IMR-90 (cell line): ENCODE data around the gene ABO. TPM values are rescaled to one million over a fixed set of nuclear protein-coding genes. Genes with fewer than 3 reads are reported as not detected.

Experiments
- ATAC-seq: fragments of 200-7000 bp; cut with Tn5 transposase; 2 replicates; pipeline ENCODE4 v1.9.1; 2020; ENCODE audit warnings: low read depth, mild to moderate bottlenecking, moderate library complexity
- BruUV-seq: library from RNA; stranded (reverse); fragments of 400-500 nt; replicated peaks from 2 replicates; lab custom pipeline; 2021; lab: Mats Ljungman, UMichigan
- CTCF ChIA-PET: fragments of 300-600 bp; formaldehyde crosslinking; extraction: SDS; loops from one replicate; lab custom pipeline; 2021; ENCODE audit warnings: antibody characterized with exemption; lab: Yijun Ruan, JAX
- POLR2A ChIA-PET: fragments of 300-600 bp; sonication (Branson Sonifier 250); formaldehyde crosslinking; loops from one replicate; lab custom pipeline; 2022; ENCODE audit warnings: antibody characterized with exemption; ENCODE audit not compliant: unreplicated experiment; lab: Charles Lee
- DNase-seq: peaks from one replicate; pipeline ENCODE4 v3.0.0; 2013
- H2AFZ ChIP-seq: replicated peaks from 2 replicates; pipeline ENCODE3; 2013; ENCODE audit warnings: low read length, mild to moderate bottlenecking; ENCODE audit not compliant: poor library complexity
- H2AK5ac ChIP-seq: 2 replicates; pipeline ENCODE4 v1.6.1; 2013; ENCODE audit warnings: low read depth, low read length, inconsistent platforms
- H2AK9ac ChIP-seq: replicated peaks from 2 replicates; pipeline ENCODE3; 2013; ENCODE audit warnings: mild to moderate bottlenecking, low read depth, low read length, moderate library complexity; ENCODE audit not compliant: poor library complexity
- H2BK120ac ChIP-seq: 2 replicates; pipeline ENCODE4 v1.6.1; 2013; ENCODE audit warnings: low read depth, low read length, inconsistent platforms
- H2BK15ac ChIP-seq: 3 replicates; pipeline ENCODE4 v1.6.1; 2013; ENCODE audit warnings: low read depth, low read length, inconsistent platforms
- H2BK20ac ChIP-seq: 2 replicates; pipeline ENCODE4 v1.6.1; 2013; ENCODE audit warnings: low read depth, mild to moderate bottlenecking, inconsistent platforms, low read length, moderate library complexity
- H2BK5ac ChIP-seq: 2 replicates; pipeline ENCODE4 v1.6.1; 2013; ENCODE audit warnings: mild to moderate bottlenecking, low read depth, low read length, inconsistent platforms; ENCODE audit not compliant: poor library complexity, severe bottlenecking
- H3K14ac ChIP-seq: replicated peaks from 2 replicates; pipeline ENCODE4 v1.6.1; 2013; ENCODE audit warnings: low read depth, low read length, inconsistent platforms
- H3K18ac ChIP-seq: 2 replicates; pipeline ENCODE4 v1.6.1; 2013; ENCODE audit warnings: low read depth, low read length, control low read depth
- H3K23ac ChIP-seq: 2 replicates; pipeline ENCODE4 v1.6.1; 2013; ENCODE audit warnings: low read depth, low read length, inconsistent platforms
- H3K27ac ChIP-seq: 2 replicates; pipeline ENCODE4 v1.5.1; 2013; ENCODE audit warnings: mild to moderate bottlenecking, control low read depth, low read length; ENCODE audit not compliant: insufficient read depth
- H3K27me3 ChIP-seq: 2 replicates; pipeline ENCODE4 v1.6.1; 2013; ENCODE audit warnings: low read length; ENCODE audit not compliant: control insufficient read depth, insufficient read depth
- H3K36me3 ChIP-seq: 2 replicates; pipeline ENCODE4 v1.6.1; 2013; ENCODE audit warnings: low read length, mixed read lengths; ENCODE audit not compliant: control insufficient read depth, insufficient read depth
- H3K4ac ChIP-seq: 2 replicates; pipeline ENCODE4 v1.6.1; 2013; ENCODE audit warnings: low read depth, low read length, inconsistent platforms
- H3K4me1 ChIP-seq: 2 replicates; pipeline ENCODE4 v1.6.1; 2013; ENCODE audit warnings: low read length, mixed read lengths; ENCODE audit not compliant: control insufficient read depth, insufficient read depth
- H3K4me2 ChIP-seq: 2 replicates; pipeline ENCODE4 v1.6.1; 2013; ENCODE audit warnings: low read depth, mild to moderate bottlenecking, control low read depth, low read length, moderate library complexity
- H3K4me3 ChIP-seq: 2 replicates; pipeline ENCODE4 v1.5.1; 2013; ENCODE audit warnings: low read depth, mild to moderate bottlenecking, control low read depth, low read length, moderate library complexity; ENCODE audit not compliant: insufficient read depth
- H3K56ac ChIP-seq: 2 replicates; pipeline ENCODE4 v1.6.1; 2013; ENCODE audit warnings: low read length, inconsistent platforms; ENCODE audit not compliant: insufficient read depth; ENCODE audit errors: extremely low read depth
- H3K79me1 ChIP-seq, 2 experiments: 2 replicates each; pipeline ENCODE4 v1.6.1; 2013; ENCODE audit warnings: low read length in 2 of 2, inconsistent platforms in 1 of 2, low read depth in 1 of 2
- H3K9ac ChIP-seq: 2 replicates; pipeline ENCODE4 v1.6.1; 2013; ENCODE audit warnings: low read depth, low read length, control low read depth
- H3K9me1 ChIP-seq: 2 replicates; pipeline ENCODE4 v1.6.1; 2013; ENCODE audit warnings: low read length, inconsistent platforms; ENCODE audit not compliant: insufficient read depth
- H3K9me3 ChIP-seq: 2 replicates; pipeline ENCODE4 v1.6.1; 2013; ENCODE audit warnings: low read length; ENCODE audit not compliant: control insufficient read depth, insufficient read depth
- H4K20me1 ChIP-seq: 2 replicates; pipeline ENCODE4 v1.6.1; 2013; ENCODE audit warnings: low read length, inconsistent platforms; ENCODE audit not compliant: insufficient read depth
- H4K5ac ChIP-seq: 2 replicates; pipeline ENCODE4 v1.6.1; 2013; ENCODE audit warnings: mild to moderate bottlenecking, low read depth, low read length, control low read depth
- H4K8ac ChIP-seq, 2 experiments: 2 replicates each; pipeline ENCODE4 v1.6.1; 2013; ENCODE audit warnings: low read depth in 2 of 2, low read length in 2 of 2, control low read depth in 1 of 2, inconsistent platforms in 1 of 2
- H4K91ac ChIP-seq: 2 replicates; pipeline ENCODE4 v1.6.1; 2013; ENCODE audit warnings: low read depth, low read length, inconsistent platforms; ENCODE audit not compliant: insufficient read depth
- MAFK ChIP-seq: IDR thresholded peaks from 2 replicates; pipeline ENCODE4 v1.6.1; 2012; ENCODE audit warnings: low read depth, low read length, improper control_type of control experiment
- MXI1 ChIP-seq: IDR thresholded peaks from 2 replicates; pipeline ENCODE4 v1.6.1; 2012; ENCODE audit warnings: low read depth, mild to moderate bottlenecking, low read length, moderate library complexity, borderline replicate concordance
- RAD21 ChIP-seq: IDR thresholded peaks from 2 replicates; pipeline ENCODE4 v1.6.1; 2012; ENCODE audit warnings: low read length, improper control_type of control experiment
- USF2 ChIP-seq: fragments of 150-350 bp; IDR thresholded peaks from 2 replicates; pipeline ENCODE4 v1.6.1; 2017; ENCODE audit warnings: mild to moderate bottlenecking, antibody characterized with exemption, low read length, low read depth
- WGBS, 2 experiments: methylation state at CpG; one replicate each; pipeline versions ENCODE4 v1.1.5 to v1.1.7; 2013; ENCODE audit warnings: missing lambda C conversion rate in 2 of 2; ENCODE audit not compliant: insufficient read length in 1 of 2; ENCODE audit errors: extremely low coverage in 2 of 2; 5-methylcytosine and 5-hydroxymethylcytosine counted together
- dilution Hi-C: fragments of 300-500 bp; cut with HindIII; formaldehyde crosslinking; loops from one replicate; pipeline ENCODE4 v1.14.3; 2018; ENCODE audit warnings: low sequenced_read_pairs; ENCODE audit not compliant: unreplicated experiment
- in situ Hi-C: fragments of 300-500 bp; cut with MboI; formaldehyde crosslinking; loops from 3 replicates; pipeline ENCODE4 v1.14.3; 2019; ENCODE audit warnings: low sequenced_read_pairs, inconsistent platforms, mixed read lengths
- intact Hi-C: fragments of 100-400 bp; cut with micrococcal nuclease; formaldehyde crosslinking; loops from 2 replicates; pipeline ENCODE4 v1.10.0; 2022
- polyA plus RNA-seq, 3 experiments: library from polyadenylated mRNA; depleted of rRNA; stranded (reverse); fragments of >200 nt; gene quantifications; 2 replicates each; pipeline ENCODE4 v1.2.3, GENCODE V29; 2012; ENCODE audit warnings: low replicate concordance in 1 of 3
- total RNA-seq: library from RNA; depleted of rRNA; stranded (reverse); fragments of >200 nt; gene quantifications from 2 replicates; pipeline ENCODE4 v1.2.3, GENCODE V29; 2012

ABO gene
- total and polyA plus RNA-seq, 2 of the 4 experiments (the other 2 are of a cell fraction), result not detected

- TF ChIP-seq RAD21 (no peak), MXI1 (no peak), MAFK (no peak)
Measured at GRCh38 chr9:133275105-133276000, at the start of gene ABO (continued).

GRCh38 chr9:133323991-133324703 lies 49.1 kb upstream of the ABO start:
- Histone ChIP-seq H2AK5ac (no peak overlapping the region), H3K27ac (no peak overlapping the region), H3K27me3 (peaks cover 17% of the 10 kb centered on the region), H4K5ac (no peak overlapping the region), H3K9me3 (no peaks in the 10 kb centered on the region), H3K9ac (no peak overlapping the region), H3K23ac (no peak overlapping the region), H3K9me1 (no peaks in the 10 kb centered on the region), H3K4me3 (no peak overlapping the region), H2BK20ac (no peak overlapping the region), H2AFZ (no peak overlapping the region), H3K14ac (no peak overlapping the region), H3K79me1 (no peaks in the 10 kb centered on the region), H3K56ac (no peak overlapping the region), H4K20me1 (no peaks in the 10 kb centered on the region), H2BK15ac (no peak overlapping the region), H3K18ac (no peak overlapping the region), H2AK9ac (no peak overlapping the region), H3K4me1 (no peaks in the 10 kb centered on the region), H2BK5ac (no peak overlapping the region), H3K36me3 (no peaks in the 10 kb centered on the region), H3K4ac (no peak overlapping the region), H4K8ac (no peak overlapping the region), H3K4me2 (no peak overlapping the region), H2BK120ac (no peak overlapping the region), H4K91ac (no peak overlapping the region)
- dilution Hi-C loops, result no loop called here
- TF ChIP-seq USF2, result no peak
- intact Hi-C loops, result no loop called here
- POLR2A ChIA-PET, result no interaction called here
- BruUV-seq, result no TSS peak
- no peak for DNase-seq
- no peak for ATAC-seq
- in situ Hi-C loops, result no loop called here
- CTCF ChIA-PET, result interaction anchor here (0.5 kb wide), 1 partner anchor 139 kb away, joined by 5 read pairs; no protein-coding TSS in a partner anchor
- 85% methylated on average over 7 of the region's 13 CpGs; no CpG with 5 or more reads in 1 of the 2 experiments for WGBS, 2 experiments
